Nephron (organoid): ENCODE data around the gene ZFAND3.
A peak's percentile ranks its signal among the peaks of the same experiment; 100 is the strongest.
"Not testable (repeated sequence)": the region's sequence is repeated elsewhere in the genome, so short reads cannot be mapped to it uniquely, and the experiment has no call there.

ENCODE experiments used
- H3K27ac Mint-ChIP-seq, 3 experiments: 2 replicates each; pipeline ENCODE4 v1.8.0; 2020; ENCODE audit warnings: mixed read lengths in 3 of 3, mild to moderate bottlenecking in 2 of 3, moderate library complexity in 1 of 3
- H3K27me3 Mint-ChIP-seq: 2 replicates; pipeline ENCODE4 v1.8.0; 2021; ENCODE audit warnings: low read depth, mild to moderate bottlenecking, moderate library complexity, mixed read lengths
- H3K36me3 Mint-ChIP-seq: 2 replicates; pipeline ENCODE4 v1.8.0; 2020; ENCODE audit warnings: low read depth, mixed read lengths
- H3K4me1 Mint-ChIP-seq: 2 replicates; pipeline ENCODE4 v1.8.0; 2020; ENCODE audit warnings: mixed read lengths
- H3K4me3 Mint-ChIP-seq, 3 experiments: 2 replicates each; pipeline ENCODE4 v1.8.0; 2020; ENCODE audit warnings: mild to moderate bottlenecking in 3 of 3, mixed read lengths in 3 of 3, moderate library complexity in 2 of 3
- H3K9me3 Mint-ChIP-seq: 2 replicates; pipeline ENCODE4 v1.8.0; 2020; ENCODE audit warnings: mixed read lengths
- TF ChIP-seq, protein P1 (sequence below), 3 experiments: fragments of 200-600 bp; sonication (generic); IDR thresholded peaks; one replicate each; pipeline ENCODE4 v1.5.0; 2021; ENCODE audit warnings: antibody characterized with exemption in 3 of 3; ENCODE audit not compliant: unreplicated experiment in 3 of 3

Gene ZFAND3

GRCh38 chr6:37941871-37942270 is 122.3 kb downstream of the ZFAND3 start:
- Mint-ChIP-seq H3K9me3 (no peaks in the 10 kb centered on the region), H3K27ac (no peak overlapping the region), H3K4me3 (no peak overlapping the region), H3K27me3 (no peaks in the 10 kb centered on the region), H3K36me3 (no peaks in the 10 kb centered on the region), H3K4me1 (peaks cover 29% of the 10 kb centered on the region)
- TF ChIP-seq, protein P1, sequence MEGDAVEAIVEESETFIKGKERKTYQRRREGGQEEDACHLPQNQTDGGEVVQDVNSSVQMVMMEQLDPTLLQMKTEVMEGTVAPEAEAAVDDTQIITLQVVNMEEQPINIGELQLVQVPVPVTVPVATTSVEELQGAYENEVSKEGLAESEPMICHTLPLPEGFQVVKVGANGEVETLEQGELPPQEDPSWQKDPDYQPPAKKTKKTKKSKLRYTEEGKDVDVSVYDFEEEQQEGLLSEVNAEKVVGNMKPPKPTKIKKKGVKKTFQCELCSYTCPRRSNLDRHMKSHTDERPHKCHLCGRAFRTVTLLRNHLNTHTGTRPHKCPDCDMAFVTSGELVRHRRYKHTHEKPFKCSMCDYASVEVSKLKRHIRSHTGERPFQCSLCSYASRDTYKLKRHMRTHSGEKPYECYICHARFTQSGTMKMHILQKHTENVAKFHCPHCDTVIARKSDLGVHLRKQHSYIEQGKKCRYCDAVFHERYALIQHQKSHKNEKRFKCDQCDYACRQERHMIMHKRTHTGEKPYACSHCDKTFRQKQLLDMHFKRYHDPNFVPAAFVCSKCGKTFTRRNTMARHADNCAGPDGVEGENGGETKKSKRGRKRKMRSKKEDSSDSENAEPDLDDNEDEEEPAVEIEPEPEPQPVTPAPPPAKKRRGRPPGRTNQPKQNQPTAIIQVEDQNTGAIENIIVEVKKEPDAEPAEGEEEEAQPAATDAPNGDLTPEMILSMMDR (IDR thresholded peaks at IDR 0.05; ENCODE audit: unreplicated experiment in 3 of 3) = no peak

DNA sequence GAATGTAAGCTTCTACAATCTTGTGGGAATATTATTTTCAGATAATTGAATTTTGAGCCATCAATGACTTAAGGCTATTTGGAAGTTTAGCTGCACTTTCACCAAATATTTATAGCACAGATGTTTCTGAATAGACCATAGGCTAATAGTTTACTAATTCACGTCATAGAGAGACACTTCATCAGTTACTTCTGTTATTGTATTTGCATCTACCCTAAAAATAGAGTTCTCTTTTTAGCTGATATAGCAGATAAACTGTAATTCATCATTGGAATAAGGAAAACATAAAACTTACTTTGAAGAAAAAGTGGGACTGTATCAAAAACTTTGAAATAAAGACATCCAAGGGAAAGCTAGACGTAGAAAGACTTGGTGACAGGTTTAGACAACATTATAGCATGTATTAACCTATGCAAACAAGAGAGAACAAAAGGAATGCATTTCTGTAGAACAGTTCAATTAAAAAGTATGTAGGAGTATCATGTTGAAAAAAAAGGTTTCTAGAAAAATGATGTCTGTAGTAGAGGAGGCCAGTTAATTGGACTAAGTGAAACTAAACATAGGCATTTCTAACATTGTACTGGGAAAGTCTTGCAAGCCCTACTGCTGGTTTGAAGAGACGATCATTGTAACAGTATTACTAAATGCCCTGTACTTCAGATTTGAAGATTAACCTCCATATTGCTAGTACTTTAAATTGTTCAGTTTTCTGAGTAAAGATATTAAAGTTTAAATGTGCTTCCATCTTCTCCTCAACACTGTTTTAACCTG is 123.3 kb downstream of the ZFAND3 start:
- no peaks in the 10 kb centered on the region for H3K36me3 Mint-ChIP-seq
- H3K4me3 Mint-ChIP-seq = no peak overlapping the region
- peaks cover 26% of the 10 kb centered on the region for H3K4me1 Mint-ChIP-seq

GRCh38 chr6:37943436-37944058 is 124.0 kb downstream of the ZFAND3 start:
- Mint-ChIP-seq H3K27ac (peak overlapping the region in 2 of 3 experiments; percentile 14 to 34), H3K27me3 (no peaks in the 10 kb centered on the region), H3K36me3 (peaks cover 2% of the 10 kb centered on the region), H3K9me3 (no peaks in the 10 kb centered on the region), H3K4me3 (no peak overlapping the region), H3K4me1 (peaks cover 19% of the 10 kb centered on the region)
- TF ChIP-seq, protein P1 (IDR thresholded peaks at IDR 0.05; ENCODE audit: unreplicated experiment in 3 of 3) = no peak

More for the DNA sequence above, 123.3 kb downstream of the ZFAND3 start:
- TF ChIP-seq, protein P1 (IDR thresholded peaks at IDR 0.05; ENCODE audit: unreplicated experiment in 3 of 3) = no peak
- no peaks in the 10 kb centered on the region for H3K9me3 Mint-ChIP-seq
- peak overlapping the region; percentile 14 to 64 (median 34) for H3K27ac Mint-ChIP-seq
- no peaks in the 10 kb centered on the region for H3K27me3 Mint-ChIP-seq

- Mint-ChIP-seq H3K4me1 (peaks cover 9% of the 10 kb centered on the region), H3K36me3 (peaks cover 24% of the 10 kb centered on the region), H3K4me3 (no peak overlapping the region), H3K27ac (peak overlapping the region in 1 of 3 experiments; percentile 34), H3K27me3 (no peaks in the 10 kb centered on the region), H3K9me3 (peaks cover 9% of the 10 kb centered on the region)
- TF ChIP-seq, protein P1 (IDR thresholded peaks at IDR 0.05; ENCODE audit: unreplicated experiment in 3 of 3) = no peak
Measured at GRCh38 chr6:37946057-37946456, 126.5 kb downstream of the ZFAND3 start.

DNA sequence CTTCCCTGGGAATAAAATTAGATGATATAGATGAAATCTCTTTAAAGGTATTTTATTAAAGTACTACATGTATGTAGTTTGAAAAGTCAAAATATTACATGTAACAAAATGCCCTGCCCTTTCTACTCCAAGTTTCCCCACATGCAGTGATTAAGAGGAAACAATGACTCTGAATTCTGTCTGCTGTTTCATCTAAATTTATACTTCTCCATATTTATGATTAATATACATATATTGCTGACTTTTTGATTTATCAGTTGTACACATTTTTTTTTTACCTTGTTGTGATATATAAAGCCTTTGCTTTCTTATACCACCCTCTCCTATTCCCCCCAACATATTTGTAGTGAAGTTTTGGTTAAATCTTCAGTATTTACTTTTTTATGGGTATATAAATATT is 127.9 kb downstream of the ZFAND3 start:
- TF ChIP-seq, protein P1 (IDR thresholded peaks at IDR 0.05; ENCODE audit: unreplicated experiment in 3 of 3) = no peak
- peaks cover 8% of the 10 kb centered on the region for H3K4me1 Mint-ChIP-seq
- H3K27ac Mint-ChIP-seq = no peak overlapping the region
- H3K27me3 Mint-ChIP-seq = no peaks in the 10 kb centered on the region
- peaks cover 28% of the 10 kb centered on the region for H3K36me3 Mint-ChIP-seq
- no peak overlapping the region for H3K4me3 Mint-ChIP-seq
- H3K9me3 Mint-ChIP-seq = peaks cover 10% of the 10 kb centered on the region

DNA sequence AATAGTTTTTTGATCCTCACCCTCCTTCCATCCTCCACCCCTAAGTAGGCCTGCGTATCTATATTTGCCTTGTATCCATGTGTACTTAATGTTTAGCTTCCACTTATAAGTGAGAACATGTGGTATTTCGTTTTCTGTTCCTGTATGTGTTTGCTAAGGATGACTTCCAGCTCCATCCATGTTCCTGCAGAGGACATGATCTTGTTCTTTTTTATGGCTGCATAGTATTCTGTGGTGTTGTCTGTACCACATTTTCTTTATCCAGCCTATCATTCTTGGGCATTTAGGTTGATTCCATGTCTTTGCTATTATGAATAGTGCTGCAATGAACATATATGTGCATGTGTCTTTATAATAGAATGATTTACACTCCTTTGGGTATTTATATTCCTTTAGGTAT is 129.1 kb downstream of the ZFAND3 start:
- not testable (repeated sequence) for H3K27me3 Mint-ChIP-seq, H3K4me1 Mint-ChIP-seq, H3K27ac Mint-ChIP-seq, H3K9me3 Mint-ChIP-seq, H3K4me3 Mint-ChIP-seq
- peaks cover 34% of the 10 kb centered on the region for H3K36me3 Mint-ChIP-seq
